ENCODE results near the gene LMO7.
A peak's percentile ranks its signal among the peaks of the same experiment; 100 is the strongest.

The LMO7 gene

GRCh38 chr13:75702476-75702875 is 66.3 kb downstream of the LMO7 start:
- H3K9me3 ChIP-seq: no peaks in the 10 kb centered on the region
- H3K27ac ChIP-seq: no peak overlapping the region
- no peak overlapping the region for H3K4me3 ChIP-seq
- intact Hi-C loops (cut with DNase I; ENCODE audit: low total_unique reads): no loop called here
- H3K36me3 ChIP-seq: no peaks in the 10 kb centered on the region
- H3K27me3 ChIP-seq: no peaks in the 10 kb centered on the region
- H3K4me1 ChIP-seq: peaks cover 0 to 27% (median 12%) of the 10 kb centered on the region in 4 donors
- no peak for DNase-seq
- TF ChIP-seq CTCF (IDR thresholded peaks at IDR 0.05): no peak

- no peak overlapping the region for H3K27ac ChIP-seq
- no peak for TF ChIP-seq CTCF (IDR thresholded peaks at IDR 0.05)
- no peaks in the 10 kb centered on the region for H3K9me3 ChIP-seq
- no peak overlapping the region for H3K4me3 ChIP-seq
- intact Hi-C loops (cut with DNase I; ENCODE audit: low total_unique reads): no loop called here
- H3K27me3 ChIP-seq: no peaks in the 10 kb centered on the region
- peaks cover 0 to 27% (median 12%) of the 10 kb centered on the region in 4 donors for H3K4me1 ChIP-seq
- no peak for DNase-seq
- no peaks in the 10 kb centered on the region for H3K36me3 ChIP-seq
Measured at GRCh38 chr13:75703769-75704168, 67.6 kb downstream of the LMO7 start.

- H3K9me3 ChIP-seq: no peaks in the 10 kb centered on the region
- H3K27ac ChIP-seq: peak overlapping the region; percentile 25 to 44
- no peak overlapping the region for H3K4me3 ChIP-seq
- no peaks in the 10 kb centered on the region for H3K36me3 ChIP-seq
- no peak for DNase-seq
- H3K4me1 ChIP-seq: peaks cover 0 to 27% (median 12%) of the 10 kb centered on the region in 4 donors
- intact Hi-C loops (cut with DNase I; ENCODE audit: low total_unique reads): no loop called here
- TF ChIP-seq CTCF (IDR thresholded peaks at IDR 0.05): no peak
- no peaks in the 10 kb centered on the region for H3K27me3 ChIP-seq
Measured at GRCh38 chr13:75704194-75704926, 68.2 kb downstream of the LMO7 start.

- Histone ChIP-seq H3K27ac (peak overlapping the region; percentile 25 to 44), H3K4me3 (peak overlapping the region in 1 of 2 donors; percentile 12), H3K36me3 (no peaks in the 10 kb centered on the region), H3K27me3 (no peaks in the 10 kb centered on the region), H3K9me3 (no peaks in the 10 kb centered on the region), H3K4me1 (peaks cover 0 to 27% (median 12%) of the 10 kb centered on the region in 4 donors)
- no peak for TF ChIP-seq CTCF (IDR thresholded peaks at IDR 0.05)
- DNase-seq: no peak
- intact Hi-C loops (cut with DNase I; ENCODE audit: low total_unique reads): no loop called here
Measured at GRCh38 chr13:75704927-75705288, 68.8 kb downstream of the LMO7 start.

- Histone ChIP-seq H3K27me3 (no peaks in the 10 kb centered on the region), H3K4me1 (peaks cover 0 to 27% (median 12%) of the 10 kb centered on the region in 4 donors), H3K27ac (peak overlapping the region in 1 of 2 donors; percentile 25), H3K4me3 (no peak overlapping the region), H3K9me3 (no peaks in the 10 kb centered on the region), H3K36me3 (no peaks in the 10 kb centered on the region)
- DNase-seq: no peak
- no peak for TF ChIP-seq CTCF (IDR thresholded peaks at IDR 0.05)
- intact Hi-C loops (cut with DNase I; ENCODE audit: low total_unique reads): no loop called here
Measured at GRCh38 chr13:75705395-75705794, 69.3 kb downstream of the LMO7 start.

All from tibial artery (tissue), 4 donors.